Breast epithelium (tissue), 4 donors: ENCODE data around the gene RBP3. TPM values are rescaled to one million over a fixed set of nuclear protein-coding genes. Genes with fewer than 3 reads are reported as not detected.

Source experiments
- DNase-seq, 2 donors: peaks; one replicate each; pipeline ENCODE4 v3.0.0-alpha.2; 2019; ENCODE audit warnings: low spot score in 2 of 2
- H3K27ac ChIP-seq, 2 donors: fragments of 200-600 bp; sonication (generic) in 1 of 2; one replicate each; pipeline ENCODE4 v1.5.1; 2016 to 2019; ENCODE audit warnings: mild to moderate bottlenecking in 1 of 2
- H3K27me3 ChIP-seq, 2 donors: fragments of 200-600 bp; sonication (generic) in 1 of 2; one replicate each; pipeline versions ENCODE4 v1.5.1 to v1.6.0; 2017 to 2019; ENCODE audit warnings: control low read depth in 1 of 2, mild to moderate bottlenecking in 1 of 2
- H3K36me3 ChIP-seq: fragments of 200-600 bp; one replicate; pipeline ENCODE4 v1.5.1; 2019
- H3K4me1 ChIP-seq, 2 donors: fragments of 200-600 bp; sonication (generic); one replicate each; pipeline ENCODE4 v1.5.1; 2016 to 2019; ENCODE audit warnings: control low read depth in 1 of 2
- H3K4me3 ChIP-seq, 3 donors: fragments of 200-600 bp; sonication (generic); 1 replicate in 2 of 3; 2 replicates in 1 of 3; pipeline ENCODE4 v1.5.1; 2016 to 2019; ENCODE audit warnings: mild to moderate bottlenecking in 3 of 3, moderate library complexity in 2 of 3
- H3K9me3 ChIP-seq, 2 donors: fragments of 200-600 bp; sonication (generic) in 1 of 2; one replicate each; pipeline ENCODE4 v1.5.1; 2016 to 2019; ENCODE audit warnings: control low read depth in 1 of 2
- CTCF ChIP-seq, 3 donors: fragments of 450-650 bp; IDR thresholded peaks; one replicate each; pipeline ENCODE4 v1.5.1; 2016 to 2017; ENCODE audit warnings: antibody characterized with exemption in 3 of 3, mild to moderate bottlenecking in 3 of 3, moderate library complexity in 3 of 3
- POLR2A ChIP-seq: fragments of 450-650 bp; IDR thresholded peaks from one replicate; pipeline ENCODE4 v1.6.1; 2016; ENCODE audit warnings: antibody characterized with exemption, mild to moderate bottlenecking, moderate library complexity
- POLR2AphosphoS5 ChIP-seq, 3 donors: sonication (generic); formaldehyde crosslinking; IDR thresholded peaks; one replicate each; pipeline ENCODE4 v1.6.1; 2017; ENCODE audit warnings: antibody characterized with exemption in 3 of 3
- intact Hi-C: fragments of 100-400 bp; cut with DNase I; formaldehyde crosslinking; loops from one replicate; pipeline ENCODE4 v1.15.1; 2023; ENCODE audit warnings: low total_unique reads
- total RNA-seq, 3 donors: library from RNA; depleted of rRNA; stranded (reverse); fragments of >200 nt; gene quantifications; one replicate each; pipeline ENCODE4 v1.1.0, GENCODE V29; 2016

RBP3 gene
- total RNA-seq, 3 donors from 2014 or later = not detected

GRCh38 chr10:47336387-47337134 lies 11.6 kb upstream of the RBP3 start:
- Histone ChIP-seq H3K27me3 (no peaks in the 10 kb centered on the region), H3K9me3 (no peaks in the 10 kb centered on the region), H3K36me3 (no peaks in the 10 kb centered on the region), H3K4me3 (no peak overlapping the region), H3K27ac (no peak overlapping the region), H3K4me1 (no peaks in the 10 kb centered on the region)
- intact Hi-C loops = no loop called here
- DNase-seq = no peak
- TF ChIP-seq POLR2A = no peak
- TF ChIP-seq POLR2AphosphoS5 (IDR thresholded peaks at IDR 0.05) = no peak
- no peak for TF ChIP-seq CTCF (IDR thresholded peaks at IDR 0.05)

DNA sequence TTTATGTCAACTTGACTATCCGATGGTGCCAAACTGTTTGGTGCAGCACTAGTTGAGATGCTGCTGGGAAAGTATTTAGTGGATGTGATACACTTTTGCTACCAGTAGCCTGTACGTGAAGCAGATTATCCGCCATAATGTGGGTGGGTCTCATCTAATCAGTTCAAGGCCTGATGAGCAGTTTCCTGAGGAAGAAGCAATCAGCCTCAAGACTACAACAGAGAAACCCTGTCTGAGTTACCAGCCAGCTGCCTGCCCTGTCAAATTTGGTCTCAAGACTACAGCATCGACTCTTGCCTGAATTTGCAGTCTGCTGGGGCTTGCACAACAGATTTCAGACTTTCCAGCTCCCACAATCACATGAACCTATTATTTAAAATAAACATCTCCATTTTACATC lies 10.9 kb upstream of the RBP3 start:
- H3K27me3 ChIP-seq = no peaks in the 10 kb centered on the region
- H3K36me3 ChIP-seq = no peaks in the 10 kb centered on the region
- no peak overlapping the region for H3K27ac ChIP-seq
- TF ChIP-seq CTCF (IDR thresholded peaks at IDR 0.05) (no peak), POLR2A (no peak), POLR2AphosphoS5 (IDR thresholded peaks at IDR 0.05) (no peak)
- no peaks in the 10 kb centered on the region for H3K4me1 ChIP-seq
- no peaks in the 10 kb centered on the region for H3K9me3 ChIP-seq
- no peak overlapping the region for H3K4me3 ChIP-seq
- DNase-seq = no peak
- intact Hi-C loops = no loop called here

DNA sequence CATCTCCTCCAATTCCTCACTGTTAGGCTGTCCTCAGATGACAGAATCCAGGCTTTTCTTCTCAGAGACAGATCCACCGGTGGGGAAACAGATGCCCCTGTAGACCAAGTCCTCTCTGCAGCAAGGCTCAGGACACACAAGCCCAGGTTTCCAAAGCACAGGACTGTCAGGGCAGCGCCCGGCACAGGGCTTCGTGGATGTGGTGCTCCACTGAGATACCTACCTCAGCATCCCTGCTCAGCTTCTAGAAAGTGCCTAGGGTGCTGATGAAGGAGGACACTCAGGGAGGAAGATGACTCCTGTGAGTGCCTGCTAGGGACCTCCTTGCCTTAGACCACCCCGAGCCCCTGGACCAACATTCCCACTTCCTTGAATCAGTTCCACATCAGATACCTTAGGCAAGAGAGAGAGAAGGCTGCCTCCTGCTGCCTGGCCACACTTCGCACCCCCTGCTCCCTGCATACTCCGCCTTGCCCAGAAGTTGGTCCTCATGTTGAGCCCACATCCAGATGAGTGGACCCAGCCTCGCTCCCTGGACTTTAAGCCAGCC lies 8.9 kb upstream of the RBP3 start:
- TF ChIP-seq CTCF (IDR thresholded peaks at IDR 0.05) (no peak), POLR2A (no peak), POLR2AphosphoS5 (IDR thresholded peaks at IDR 0.05) (no peak)
- no peaks in the 10 kb centered on the region for H3K4me1 ChIP-seq
- no peaks in the 10 kb centered on the region for H3K9me3 ChIP-seq
- no peak overlapping the region for H3K4me3 ChIP-seq
- intact Hi-C loops = no loop called here
- H3K27me3 ChIP-seq = no peaks in the 10 kb centered on the region
- H3K36me3 ChIP-seq = no peaks in the 10 kb centered on the region
- no peak overlapping the region for H3K27ac ChIP-seq
- no peak for DNase-seq

DNA sequence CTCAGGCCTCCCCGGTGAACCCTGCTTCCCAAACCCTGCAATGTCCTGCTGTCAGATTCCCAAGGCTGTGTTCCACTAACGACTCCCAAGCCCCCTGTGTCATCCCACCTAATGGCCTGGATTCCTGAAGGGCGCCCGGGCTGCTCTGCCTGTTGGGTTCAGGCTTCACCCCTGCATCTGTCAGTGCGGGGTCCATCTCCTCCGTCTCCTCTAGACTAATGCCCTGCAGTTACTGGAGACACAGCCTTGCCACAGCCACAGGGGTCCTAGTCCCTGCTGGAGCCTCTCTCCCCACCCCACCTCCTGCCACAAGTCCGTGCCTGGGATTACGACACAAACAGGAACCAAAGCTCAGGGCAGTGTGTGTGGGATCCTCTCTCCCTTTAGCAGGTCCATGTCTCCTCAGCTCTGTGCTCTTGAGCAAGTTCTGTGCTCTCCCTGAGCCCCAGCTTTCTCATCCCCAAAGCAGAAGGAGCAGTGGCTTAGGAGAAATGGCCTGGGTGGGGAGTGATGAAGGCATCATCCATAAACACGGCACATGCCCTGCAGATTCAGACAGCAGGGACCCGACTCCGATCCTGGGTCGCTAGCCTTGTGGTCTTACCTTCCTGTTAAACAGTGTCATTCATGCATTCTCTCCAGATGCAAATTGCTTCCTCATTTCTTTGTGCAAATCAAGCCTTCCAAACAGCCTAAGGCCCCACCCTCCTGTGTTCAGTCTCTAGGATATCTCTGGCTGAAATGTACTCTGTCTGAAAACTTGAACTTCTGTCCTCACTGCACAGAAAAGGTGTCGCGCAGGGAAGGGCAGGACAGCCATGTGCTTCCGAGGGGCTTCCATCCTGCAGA lies 8.2 kb upstream of the RBP3 start:
- intact Hi-C loops = no loop called here
- H3K4me3 ChIP-seq = no peak overlapping the region
- H3K9me3 ChIP-seq = no peaks in the 10 kb centered on the region
- TF ChIP-seq POLR2A = no peak
- no peak for TF ChIP-seq POLR2AphosphoS5 (IDR thresholded peaks at IDR 0.05)
- TF ChIP-seq CTCF (IDR thresholded peaks at IDR 0.05) = no peak
- H3K27ac ChIP-seq = no peak overlapping the region
- no peaks in the 10 kb centered on the region for H3K4me1 ChIP-seq
- H3K36me3 ChIP-seq = no peaks in the 10 kb centered on the region
- no peak for DNase-seq
- no peaks in the 10 kb centered on the region for H3K27me3 ChIP-seq
